GM12891 (cell line): ENCODE measurements around the gene ACE.

Experiments
- PAX5 ChIP-seq: IDR thresholded peaks from 2 replicates; pipeline ENCODE4 v1.6.1; 2011; ENCODE audit warnings: low read length, moderate library complexity, mild to moderate bottlenecking; ENCODE audit not compliant: insufficient read depth, severe bottlenecking
- POLR2A ChIP-seq: IDR thresholded peaks from 2 replicates; pipeline ENCODE4 v1.6.1; 2011; ENCODE audit warnings: low read depth, low read length, control low read depth
- POLR2AphosphoS5 ChIP-seq: IDR thresholded peaks from 2 replicates; pipeline ENCODE4 v1.6.1; 2011; ENCODE audit warnings: low read depth, low read length, control low read depth
- POU2F2 ChIP-seq: IDR thresholded peaks from 2 replicates; pipeline ENCODE4 v1.6.1; 2011; ENCODE audit warnings: low read depth, mild to moderate bottlenecking, control low read depth, low read length, moderate library complexity
- SPI1 ChIP-seq: IDR thresholded peaks from 2 replicates; pipeline ENCODE4 v1.6.1; 2011; ENCODE audit warnings: low read depth, low read length, control low read depth

GRCh38 chr17:63480192-63480784 is 3.4 kb downstream of the ACE start:
- TF ChIP-seq POLR2A = no peak
- no peak for TF ChIP-seq PAX5
- TF ChIP-seq SPI1 = no peak
- no peak for TF ChIP-seq POLR2AphosphoS5
- no peak for TF ChIP-seq POU2F2
